Prostate gland (tissue), 2 donors: ENCODE measurements around the gene UBB. TPM values are rescaled to one million over a fixed set of nuclear protein-coding genes. Genes with fewer than 3 reads are reported as not detected.

ENCODE experiments used
- DNase-seq: peaks from one replicate; pipeline ENCODE4 v3.0.0-alpha.2; 2019; ENCODE audit warnings: low spot score
- H3K27ac ChIP-seq, 2 donors: fragments of 200-600 bp; sonication (generic); 2 replicates each; pipeline ENCODE4 v1.5.1; 2017 to 2019
- H3K27me3 ChIP-seq: fragments of 200-600 bp; sonication (generic); replicated peaks from 2 replicates; pipeline ENCODE4 v1.5.1; 2019; ENCODE audit not compliant: insufficient read depth
- H3K36me3 ChIP-seq, 2 donors: fragments of 200-600 bp; sonication (generic); 1 replicate in 1 of 2; 2 replicates in 1 of 2; pipeline versions ENCODE4 v1.5.1 to v1.8.1; 2017 to 2019
- H3K4me1 ChIP-seq: fragments of 200-600 bp; sonication (generic); replicated peaks from 2 replicates; pipeline ENCODE4 v1.5.1; 2019
- H3K4me3 ChIP-seq, 2 donors: fragments of 200-600 bp; sonication (generic); 2 replicates each; pipeline ENCODE4 v1.5.1; 2017 to 2019
- H3K9me3 ChIP-seq: fragments of 200-600 bp; sonication (generic); 2 replicates; pipeline ENCODE4 v1.5.1; 2017
- CTCF ChIP-seq, 4 experiments: fragments of 200-600 bp in 2 of 4; fragments of 450-650 bp in 2 of 4; sonication (generic) in 2 of 4; IDR thresholded peaks; 1 replicate in 3 of 4; 2 replicates in 1 of 4; pipeline ENCODE4 v1.5.1; 2016 to 2019; ENCODE audit warnings: antibody characterized with exemption in 4 of 4, mild to moderate bottlenecking in 2 of 4, moderate library complexity in 2 of 4
- POLR2A ChIP-seq: fragments of 450-650 bp; IDR thresholded peaks from one replicate; pipeline ENCODE4 v1.6.1; 2016; ENCODE audit warnings: antibody characterized with exemption, mild to moderate bottlenecking
- POLR2AphosphoS5 ChIP-seq: sonication (generic); formaldehyde crosslinking; IDR thresholded peaks from one replicate; pipeline ENCODE4 v1.6.1; 2017; ENCODE audit warnings: antibody characterized with exemption
- WGBS: methylation state at CpG from one replicate; pipeline ENCODE4 v1.1.5; 2018; 5-methylcytosine and 5-hydroxymethylcytosine counted together
- intact Hi-C: fragments of 100-400 bp; cut with DNase I; formaldehyde crosslinking; loops from one replicate; pipeline ENCODE4 v1.14.2; 2022
- total RNA-seq, 2 donors: library from RNA; depleted of rRNA; stranded (reverse); fragments of >200 nt; gene quantifications; one replicate each; pipeline ENCODE4 v1.1.0, GENCODE V29; 2016

UBB gene
- total RNA-seq, 2 donors from 2014 or later, result 1,174 to 1,571 TPM

DNA sequence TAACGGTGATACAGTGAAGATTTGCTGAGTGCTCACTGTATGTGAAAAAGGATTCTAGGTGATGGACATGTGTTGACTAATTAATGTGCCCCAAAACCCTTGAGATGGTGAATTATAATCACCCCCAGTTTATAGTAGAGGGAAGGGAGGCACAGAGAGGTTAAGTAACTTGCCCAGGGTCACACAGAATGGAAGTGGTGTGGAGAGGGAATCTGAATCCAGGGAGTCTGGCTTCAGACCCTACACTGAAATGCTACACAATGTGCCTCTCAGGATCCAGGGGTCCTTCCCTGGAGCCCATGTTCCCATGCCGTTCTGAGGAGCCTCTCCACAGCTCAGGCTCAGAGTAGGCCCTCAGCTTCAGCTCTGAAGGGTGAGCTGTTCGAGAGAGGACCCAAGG is 46.1 kb downstream of the UBB start:
- WGBS, result 96% methylated on average over 3 of the region's 3 CpGs
- Histone ChIP-seq H3K36me3 (no peaks in the 10 kb centered on the region), H3K27ac (no peak overlapping the region), H3K4me1 (no peaks in the 10 kb centered on the region), H3K4me3 (no peak overlapping the region), H3K27me3 (no peaks in the 10 kb centered on the region), H3K9me3 (no peaks in the 10 kb centered on the region)
- TF ChIP-seq POLR2AphosphoS5, result no peak
- no peak for DNase-seq
- intact Hi-C loops, result no loop called here

- no peaks in the 10 kb centered on the region for H3K9me3 ChIP-seq
- H3K4me1 ChIP-seq, result no peaks in the 10 kb centered on the region
- no peaks in the 10 kb centered on the region for H3K27me3 ChIP-seq
- H3K36me3 ChIP-seq, result no peaks in the 10 kb centered on the region
- 46% methylated on average over 15 of the region's 15 CpGs for WGBS
- intact Hi-C loops, result no loop called here
- no peak overlapping the region for H3K27ac ChIP-seq
- H3K4me3 ChIP-seq, result no peak overlapping the region
- DNase-seq, result no peak
- no peak for TF ChIP-seq POLR2AphosphoS5
- peak in 3 of 4 experiments; percentile 38 to 63 (median 41) for TF ChIP-seq CTCF (IDR thresholded peaks at IDR 0.05)
Observed at GRCh38 chr17:16428098-16428882, 47.4 kb downstream of the UBB start.

- H3K36me3 ChIP-seq, result no peaks in the 10 kb centered on the region
Observed at GRCh38 chr17:16429083-16429482, 48.2 kb downstream of the UBB start.

GRCh38 chr17:16430650-16431049 is 49.8 kb downstream of the UBB start:
- no peak for DNase-seq
- Histone ChIP-seq H3K9me3 (no peaks in the 10 kb centered on the region), H3K36me3 (no peaks in the 10 kb centered on the region), H3K4me1 (no peaks in the 10 kb centered on the region), H3K4me3 (no peak overlapping the region), H3K27me3 (no peaks in the 10 kb centered on the region), H3K27ac (no peak overlapping the region)
- TF ChIP-seq CTCF (IDR thresholded peaks at IDR 0.05) (no peak), POLR2A (no peak), POLR2AphosphoS5 (no peak)
- intact Hi-C loops, result no loop called here
- WGBS, result 82% methylated on average over 6 of the region's 6 CpGs

More at GRCh38 chr17:16429083-16429482, 48.2 kb downstream of the UBB start:
- DNase-seq, result no peak
- H3K4me3 ChIP-seq, result no peak overlapping the region
- H3K27ac ChIP-seq, result no peak overlapping the region
- intact Hi-C loops, result no loop called here
- TF ChIP-seq POLR2A (no peak), CTCF (IDR thresholded peaks at IDR 0.05) (no peak), POLR2AphosphoS5 (no peak)
- no peaks in the 10 kb centered on the region for H3K9me3 ChIP-seq
- no peaks in the 10 kb centered on the region for H3K4me1 ChIP-seq
- no peaks in the 10 kb centered on the region for H3K27me3 ChIP-seq
- WGBS, result 79% methylated on average over 9 of the region's 9 CpGs

DNA sequence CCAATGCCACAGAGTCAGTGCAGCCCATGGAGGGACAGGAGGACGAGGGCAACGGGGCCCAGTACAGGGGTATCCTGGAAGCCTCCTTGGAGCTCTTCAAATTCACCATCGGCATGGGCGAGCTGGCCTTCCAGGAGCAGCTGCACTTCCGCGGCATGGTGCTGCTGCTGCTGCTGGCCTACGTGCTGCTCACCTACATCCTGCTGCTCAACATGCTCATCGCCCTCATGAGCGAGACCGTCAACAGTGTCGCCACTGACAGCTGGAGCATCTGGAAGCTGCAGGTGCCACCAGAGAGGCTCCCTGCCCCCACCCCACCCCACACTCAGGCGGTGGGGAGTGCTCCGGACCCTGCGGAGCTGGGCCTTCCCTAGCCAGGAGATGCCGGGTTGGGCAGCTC is 51.1 kb downstream of the UBB start:
- Histone ChIP-seq H3K9me3 (no peaks in the 10 kb centered on the region), H3K27ac (no peak overlapping the region), H3K4me3 (no peak overlapping the region), H3K36me3 (no peaks in the 10 kb centered on the region), H3K27me3 (no peaks in the 10 kb centered on the region), H3K4me1 (no peaks in the 10 kb centered on the region)
- WGBS, result 93% methylated on average over 13 of the region's 15 CpGs
- no peak for TF ChIP-seq POLR2A
- no peak for TF ChIP-seq POLR2AphosphoS5
- no peak for TF ChIP-seq CTCF (IDR thresholded peaks at IDR 0.05)
- intact Hi-C loops, result no loop called here
- DNase-seq, result no peak

Other genes starting within 250 kb of the UBB start
- 100 to 1,000 TPM; 123 to 209 TPM for gene NCOR1, start 165.6 kb upstream of the UBB start, total RNA-seq
- 10 to 100 TPM; 22.5 to 74.0 TPM for gene PIGL, start 163.9 kb upstream of the UBB start, total RNA-seq
- 10 to 100 TPM; 29.8 to 71.5 TPM for gene CENPV, start 27.6 kb upstream of the UBB start, total RNA-seq
- gene TRPV2, start 34.5 kb downstream of the UBB start, total RNA-seq, result 10 to 100 TPM in 1 of 2 donors, 1 to 10 TPM in 1; 7.1 to 11.0 TPM
- gene LRRC75A, start 111.1 kb downstream of the UBB start, total RNA-seq, result 10 to 100 TPM in 1 of 2 donors, 1 to 10 TPM in 1; 5.2 to 25.8 TPM
- gene ZNF287, start 188.1 kb downstream of the UBB start, total RNA-seq, result 10 to 100 TPM; 11.8 to 14.2 TPM